AML-193 (cell line): ENCODE results near the gene PRDX3.
"Not testable (repeated sequence)": the region's sequence is repeated elsewhere in the genome, so short reads cannot be mapped to it uniquely, and the experiment has no call there.

Experiments
- DNase-seq, 2 experiments: peaks; one replicate each; lab custom pipeline; 2025; lab: John Stamatoyannopoulos, UW

The PRDX3 gene

GRCh38 chr10:119206603-119207365 lies 28.2 kb upstream of the PRDX3 start:
- peak; percentile 33 to 50 for DNase-seq

- peak; percentile 61 to 74 for DNase-seq
Observed at GRCh38 chr10:119205894-119206602, 27.4 kb upstream of the PRDX3 start.

DNA sequence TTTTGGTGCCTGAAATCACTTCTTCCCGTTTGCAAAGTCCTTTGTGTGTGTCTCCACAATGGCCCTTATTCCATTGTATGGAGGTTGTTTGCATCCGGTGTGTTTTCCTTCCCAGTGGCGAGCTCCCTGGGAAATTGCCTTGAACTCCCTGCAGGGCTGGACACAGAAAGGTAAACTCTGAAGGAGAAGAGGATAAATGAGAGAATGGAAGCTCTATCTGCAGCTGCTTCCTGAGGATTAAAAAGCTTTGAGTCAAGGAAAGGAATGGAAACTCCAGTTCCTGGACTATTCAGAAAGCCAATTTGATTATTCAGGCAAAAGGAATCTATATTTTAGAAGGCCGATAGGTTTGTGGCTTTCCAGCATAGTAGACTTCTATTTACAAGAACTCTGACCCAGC lies 24.4 kb upstream of the PRDX3 start:
- no peak for DNase-seq

- no peak for DNase-seq
Observed at GRCh38 chr10:119201233-119201632, 22.6 kb upstream of the PRDX3 start.

DNA sequence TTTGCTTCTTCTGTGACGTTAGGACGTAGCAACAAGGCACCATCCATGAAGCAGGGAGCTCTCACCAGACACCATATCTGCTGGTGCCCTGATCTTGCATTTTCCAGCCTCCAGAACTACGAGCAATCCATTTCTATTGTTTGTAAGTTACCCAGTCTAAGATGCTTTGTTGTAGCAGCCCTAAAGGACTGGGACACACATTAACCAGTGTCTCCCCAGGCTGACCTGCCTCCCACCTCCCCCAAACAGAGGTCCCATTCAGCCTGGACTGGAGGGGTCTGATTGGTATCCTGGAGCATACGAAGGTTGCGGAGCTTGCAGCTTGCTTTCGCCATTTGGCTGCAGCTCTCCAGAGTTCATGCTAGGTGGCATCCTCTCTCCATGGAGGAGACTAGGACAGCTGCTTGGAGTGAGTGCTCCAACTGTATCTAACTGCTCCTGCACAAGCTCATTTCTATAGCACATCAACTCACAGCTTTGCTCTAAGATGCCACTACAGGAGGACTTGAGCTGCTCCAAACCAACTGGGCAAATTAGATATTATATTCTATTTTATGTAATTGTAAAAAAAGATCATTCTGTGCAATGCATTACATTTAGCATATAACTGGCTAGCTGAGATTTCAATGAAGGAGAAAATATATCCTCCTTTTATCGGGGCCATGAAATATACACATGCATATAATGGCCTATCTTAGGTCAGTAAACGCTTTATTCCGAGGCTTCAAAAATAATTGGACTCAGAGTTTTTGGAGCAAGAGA lies 20.8 kb upstream of the PRDX3 start:
- DNase-seq: peak; percentile 53 to 55

DNA sequence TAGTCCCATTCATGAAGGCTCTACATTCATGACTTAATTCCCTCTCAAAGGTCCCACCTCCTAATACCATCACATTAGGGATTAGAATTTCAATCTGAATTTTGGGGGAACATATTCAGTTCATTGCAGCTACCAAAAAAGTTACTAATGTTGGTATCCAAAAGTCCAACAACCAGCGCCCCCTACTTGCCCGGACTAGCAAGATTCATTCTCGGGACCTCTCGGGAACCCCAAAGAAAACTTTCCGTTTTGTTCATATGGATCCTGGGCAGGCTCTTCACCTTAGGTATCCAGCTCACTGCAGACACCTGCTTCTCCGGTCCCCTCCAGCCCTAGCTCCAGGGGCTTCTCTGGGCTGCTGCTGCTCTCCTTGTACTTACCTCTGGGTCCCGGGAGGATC lies 19.8 kb upstream of the PRDX3 start:
- peak in 1 of 2 experiments; percentile 41 for DNase-seq

DNA sequence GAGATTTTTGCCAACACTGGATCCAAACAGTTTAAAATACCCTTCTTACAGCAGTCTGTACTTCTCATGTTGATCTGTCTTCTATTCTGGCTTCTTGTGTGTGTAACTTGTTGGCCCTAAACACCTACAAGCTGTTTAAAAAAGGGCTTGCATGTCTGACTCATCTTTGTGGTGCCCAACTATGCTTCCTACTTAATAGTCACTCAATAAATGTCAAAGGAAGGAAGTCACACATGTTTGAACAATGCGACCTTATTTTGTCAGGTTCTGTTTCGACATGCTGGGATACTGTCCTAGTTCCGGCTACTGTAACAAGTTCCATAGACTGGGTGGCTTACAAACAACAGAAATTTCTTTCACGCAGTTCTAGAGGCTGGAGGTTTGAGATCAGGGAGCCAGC lies 19.3 kb upstream of the PRDX3 start:
- peak; percentile 33 to 41 for DNase-seq

GRCh38 chr10:119191881-119192280 lies 13.3 kb upstream of the PRDX3 start:
- no peak for DNase-seq

GRCh38 chr10:119190954-119191785 lies 12.6 kb upstream of the PRDX3 start:
- peak; percentile 47 to 56 for DNase-seq

- no peak for DNase-seq
Observed at GRCh38 chr10:119190353-119190752, 11.7 kb upstream of the PRDX3 start.

DNA sequence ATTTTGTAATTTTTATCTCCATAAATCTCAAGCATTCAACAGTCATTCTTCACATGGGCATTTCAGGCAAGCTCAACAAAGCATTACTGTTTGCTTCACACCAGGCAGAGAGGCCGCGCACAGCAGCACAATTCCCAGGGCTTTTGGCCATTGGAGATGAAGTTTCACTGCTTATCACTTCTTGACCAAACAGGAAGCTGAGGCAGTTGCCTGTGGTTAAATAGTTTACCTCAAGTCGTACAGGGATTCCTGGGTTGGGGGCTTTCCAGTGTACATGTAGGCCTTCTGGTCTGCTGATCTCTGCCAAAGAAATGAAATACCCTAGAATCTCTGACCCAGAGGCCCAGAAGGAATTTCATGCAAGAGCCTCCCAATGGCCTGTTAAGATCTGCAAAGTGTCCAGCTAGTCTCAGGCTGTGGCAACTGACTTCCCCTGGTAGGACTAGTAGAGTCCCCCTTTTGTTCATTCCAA lies 11.2 kb upstream of the PRDX3 start:
- DNase-seq: no peak

- no peak for DNase-seq
Observed at GRCh38 chr10:119183664-119184412, 5.2 kb upstream of the PRDX3 start.

DNA sequence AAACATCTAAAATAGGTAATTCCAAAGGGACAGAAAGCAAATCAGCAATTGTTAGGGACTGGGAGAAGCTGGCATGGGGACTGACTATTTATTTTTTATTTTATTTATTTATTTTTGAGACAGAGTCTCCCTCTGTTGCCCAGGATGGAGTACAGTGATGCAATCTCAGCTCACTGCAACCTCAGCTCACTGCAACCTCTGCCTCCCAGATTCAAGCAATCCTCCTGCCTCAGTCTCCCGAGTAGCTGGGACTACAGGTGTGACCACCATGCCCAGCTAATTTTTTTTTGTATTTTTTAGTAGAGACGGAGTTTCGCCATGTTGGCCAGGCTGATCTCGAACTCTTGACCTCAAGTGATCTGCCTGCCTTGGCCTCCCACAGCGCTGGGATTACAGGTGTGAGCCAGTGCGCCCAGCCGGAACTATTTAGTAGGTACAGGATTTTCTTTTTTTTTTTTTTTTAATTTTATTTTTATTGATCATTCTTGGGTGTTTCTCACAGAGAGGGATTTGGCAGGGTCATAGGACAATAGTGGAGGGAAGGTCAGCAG lies 2.3 kb upstream of the PRDX3 start:
- DNase-seq: not testable (repeated sequence)

DNA sequence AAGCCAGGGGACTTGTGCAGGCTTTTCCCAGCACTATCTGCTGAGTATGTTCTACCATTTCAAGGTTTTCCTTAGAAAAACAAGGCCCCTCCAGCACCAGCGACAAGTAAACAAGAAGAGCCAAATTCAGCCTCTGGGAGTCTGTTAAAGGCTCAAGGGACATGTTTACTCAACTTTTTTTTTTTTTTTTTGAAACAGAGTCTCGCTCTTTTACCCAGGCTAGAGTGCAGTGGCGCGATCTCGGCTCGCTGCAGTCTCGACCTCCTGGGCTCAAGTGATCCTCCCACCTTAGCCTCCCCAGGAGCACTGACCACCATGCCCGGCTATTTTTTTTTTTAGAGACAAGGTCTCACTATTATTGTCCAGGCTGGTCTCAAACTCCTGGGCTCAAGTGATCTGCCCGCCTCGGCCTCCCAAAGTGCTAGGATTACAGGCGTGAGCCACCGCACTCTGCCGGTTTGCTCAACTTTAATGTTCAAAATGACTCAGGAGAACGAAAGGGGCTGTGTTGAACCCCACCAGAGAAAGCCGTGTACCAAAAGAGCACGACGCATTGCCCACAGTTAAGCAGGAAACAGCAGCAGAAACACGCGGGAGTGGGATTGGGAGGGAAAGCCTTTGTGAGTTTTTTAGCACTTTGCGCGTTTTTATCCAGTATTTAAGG lies 772 bp downstream of the PRDX3 start:
- no peak for DNase-seq

- DNase-seq: no peak
Observed at GRCh38 chr10:119176166-119176565, 2.4 kb downstream of the PRDX3 start.

DNA sequence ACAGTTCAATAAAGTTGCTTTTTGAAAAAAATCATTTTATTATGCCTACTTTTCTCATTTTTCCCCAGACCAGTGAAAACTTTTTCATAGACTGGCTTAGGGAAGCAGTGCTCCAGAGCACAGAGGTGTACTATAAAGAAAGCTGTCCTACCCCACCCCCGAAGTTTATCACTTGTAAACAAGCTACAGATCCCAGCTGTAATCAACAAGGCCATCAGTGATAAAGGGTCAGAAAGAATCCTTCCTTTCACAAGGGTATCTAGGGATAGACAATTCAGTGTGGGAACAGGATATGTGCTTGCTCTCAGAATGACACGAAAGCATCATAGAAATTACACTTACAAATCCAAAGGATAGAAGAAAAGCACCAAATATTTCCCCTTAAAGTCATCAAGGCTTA lies 4.5 kb downstream of the PRDX3 start:
- no peak for DNase-seq

GRCh38 chr10:119167041-119167440 lies 11.6 kb downstream of the PRDX3 start:
- no peak for DNase-seq

GRCh38 chr10:119166564-119166963 lies 12.0 kb downstream of the PRDX3 start:
- no peak for DNase-seq

GRCh38 chr10:119166118-119166500 lies 12.5 kb downstream of the PRDX3 start:
- no peak for DNase-seq
